ENCODE measurements around the gene RNF4. TPM values are rescaled to one million over a fixed set of nuclear protein-coding genes. Genes with fewer than 3 reads are reported as not detected.

Gene RNF4
- polyA plus RNA-seq, 6 donors from 2014 or later = 48.9 to 87.9 (median 64.8) TPM

DNA sequence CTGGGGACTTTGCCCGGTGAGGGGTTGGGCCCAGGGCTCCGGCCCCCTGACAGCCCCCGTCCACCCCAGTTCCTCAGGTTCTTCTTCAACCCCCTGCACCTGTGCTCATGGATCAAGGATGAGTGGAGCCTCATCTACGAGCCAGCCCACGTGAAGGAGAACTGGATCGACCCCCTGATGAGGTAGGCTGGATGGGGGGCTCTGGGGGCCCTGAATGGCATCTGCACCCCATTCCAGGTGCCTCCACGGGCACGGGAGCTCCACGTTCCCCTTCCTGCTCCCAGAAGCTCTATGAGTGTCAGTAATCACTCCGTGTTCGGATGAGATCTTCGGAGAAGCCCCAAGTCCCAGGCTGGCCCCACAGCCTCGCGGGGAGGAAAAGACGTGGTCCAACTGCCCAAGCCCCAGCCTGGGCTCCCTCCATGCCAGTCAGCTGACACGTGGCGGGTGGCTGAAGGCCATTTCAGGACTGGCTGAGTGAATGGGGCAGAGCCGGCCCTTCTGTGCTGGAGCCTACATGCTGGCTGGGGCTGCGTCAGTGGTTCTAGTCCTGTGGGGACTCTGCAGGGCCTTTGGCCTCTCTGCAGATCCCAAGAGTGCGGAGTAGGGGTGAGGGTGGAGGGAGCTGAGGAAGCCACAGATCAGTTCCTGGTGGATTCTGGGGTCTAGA lies 25.7 kb upstream of the RNF4 start:
- Mint-ChIP-seq H3K27me3 (no peaks in the 10 kb centered on the region), H3K36me3 (no peaks in the 10 kb centered on the region), H3K9me3 (no peaks in the 10 kb centered on the region), H3K27ac (no peak overlapping the region), H3K4me3 (no peak overlapping the region), H3K4me1 (peaks cover 2 to 8% (median 4%) of the 10 kb centered on the region in 3 donors)
- ATAC-seq (ENCODE audit: low read depth in 2 of 2) = no peak
- no peak for DNase-seq

- Mint-ChIP-seq H3K9me3 (no peaks in the 10 kb centered on the region), H3K27me3 (no peaks in the 10 kb centered on the region), H3K4me1 (peaks cover 2 to 8% (median 4%) of the 10 kb centered on the region in 3 donors), H3K36me3 (no peaks in the 10 kb centered on the region), H3K4me3 (no peak overlapping the region), H3K27ac (peak overlapping the region in 1 of 6 donors; percentile 27)
- no peak for DNase-seq
- no peak for ATAC-seq (ENCODE audit: low read depth in 2 of 2)
Observed at GRCh38 chr4:2443956-2444740, 24.8 kb upstream of the RNF4 start.

DNA sequence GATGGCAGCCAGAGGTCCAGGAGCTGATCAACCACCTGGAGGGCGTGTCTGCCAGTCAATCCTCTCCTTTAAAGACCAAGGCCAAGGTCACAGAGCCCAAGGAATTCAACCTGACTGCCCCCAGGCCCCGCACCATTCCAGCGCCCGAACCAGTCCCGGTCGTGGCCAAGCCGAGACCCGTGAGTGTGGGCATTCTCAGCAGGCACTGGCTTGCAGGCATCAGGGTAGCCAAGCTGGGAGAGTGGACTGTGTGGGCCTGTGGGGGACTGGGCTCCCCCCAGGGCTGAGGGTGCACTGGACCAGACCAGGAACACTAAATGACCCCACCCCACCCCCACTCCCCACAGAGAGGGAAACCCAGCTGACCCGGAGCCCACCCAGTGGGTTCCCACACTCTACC lies 23.8 kb upstream of the RNF4 start:
- Mint-ChIP-seq H3K27ac (no peak overlapping the region), H3K4me3 (no peak overlapping the region), H3K27me3 (no peaks in the 10 kb centered on the region), H3K4me1 (peaks cover 2 to 8% (median 4%) of the 10 kb centered on the region in 3 donors), H3K9me3 (no peaks in the 10 kb centered on the region), H3K36me3 (no peaks in the 10 kb centered on the region)
- DNase-seq (no peak), ATAC-seq (ENCODE audit: low read depth in 2 of 2) (no peak)

- Mint-ChIP-seq H3K9me3 (no peaks in the 10 kb centered on the region), H3K4me3 (no peak overlapping the region), H3K36me3 (no peaks in the 10 kb centered on the region), H3K27me3 (no peaks in the 10 kb centered on the region), H3K27ac (no peak overlapping the region), H3K4me1 (peaks cover 2 to 8% (median 4%) of the 10 kb centered on the region in 3 donors)
- DNase-seq (no peak), ATAC-seq (ENCODE audit: low read depth in 2 of 2) (no peak)
Observed at GRCh38 chr4:2445571-2445970, 23.3 kb upstream of the RNF4 start.

- H3K4me1 Mint-ChIP-seq = peaks cover 0 to 2% (median 0%) of the 10 kb centered on the region in 3 donors
- DNase-seq (no peak), ATAC-seq (ENCODE audit: low read depth in 2 of 2) (no peak)
- no peaks in the 10 kb centered on the region for H3K9me3 Mint-ChIP-seq
- H3K27ac Mint-ChIP-seq = no peak overlapping the region
- no peaks in the 10 kb centered on the region for H3K36me3 Mint-ChIP-seq
- no peak overlapping the region for H3K4me3 Mint-ChIP-seq
- no peaks in the 10 kb centered on the region for H3K27me3 Mint-ChIP-seq
Observed at GRCh38 chr4:2446656-2447564, 22.0 kb upstream of the RNF4 start.

DNA sequence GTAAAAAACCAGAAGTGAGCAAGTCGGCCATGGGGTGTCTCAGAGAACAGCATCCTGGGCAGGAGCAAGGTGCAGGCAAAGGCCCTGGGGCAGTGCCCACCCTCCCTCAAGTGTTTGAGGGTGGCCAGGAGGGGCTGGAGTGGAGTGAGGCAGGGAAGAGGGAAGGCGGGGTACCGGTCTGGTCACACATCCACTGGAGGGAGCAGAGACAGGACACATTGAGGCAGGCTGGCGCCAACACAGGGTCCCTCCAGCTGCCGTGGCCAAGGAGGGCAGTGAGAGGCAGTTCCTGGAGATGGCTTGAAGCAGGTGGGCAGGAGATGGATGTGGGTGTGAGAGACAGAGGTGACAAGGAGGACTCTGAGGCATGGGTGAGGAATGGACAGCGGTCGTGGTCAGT lies 20.3 kb upstream of the RNF4 start:
- DNase-seq (no peak), ATAC-seq (ENCODE audit: low read depth in 2 of 2) (no peak)
- H3K9me3 Mint-ChIP-seq = no peaks in the 10 kb centered on the region
- no peak overlapping the region for H3K4me3 Mint-ChIP-seq
- H3K4me1 Mint-ChIP-seq = peaks cover 0 to 3% (median 0%) of the 10 kb centered on the region in 3 donors
- no peak overlapping the region for H3K27ac Mint-ChIP-seq
- no peaks in the 10 kb centered on the region for H3K36me3 Mint-ChIP-seq
- H3K27me3 Mint-ChIP-seq = no peaks in the 10 kb centered on the region

DNA sequence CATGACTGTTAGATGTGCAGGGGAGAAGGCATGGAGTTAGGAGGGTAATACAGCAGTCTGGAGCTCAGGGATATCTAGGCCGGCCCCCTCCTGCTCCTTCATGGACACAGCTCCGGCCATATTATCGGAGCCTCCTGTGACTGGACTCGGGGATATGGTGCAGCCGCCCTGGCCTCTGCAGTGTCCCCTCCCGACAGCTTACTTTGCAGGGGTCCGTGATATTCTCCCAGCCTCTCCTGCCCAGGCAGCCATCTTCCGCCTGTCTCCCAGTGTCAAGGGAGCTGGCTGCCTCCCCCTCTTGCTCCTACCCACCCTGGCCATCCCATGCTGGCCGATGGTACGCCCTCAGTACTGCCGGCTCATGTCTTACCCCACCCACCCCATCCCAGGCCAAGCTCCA lies 19.9 kb upstream of the RNF4 start:
- no peak for DNase-seq
- no peak overlapping the region for H3K27ac Mint-ChIP-seq
- no peaks in the 10 kb centered on the region for H3K36me3 Mint-ChIP-seq
- H3K4me3 Mint-ChIP-seq = no peak overlapping the region
- ATAC-seq (ENCODE audit: low read depth in 2 of 2) = no peak
- no peaks in the 10 kb centered on the region for H3K9me3 Mint-ChIP-seq
- H3K4me1 Mint-ChIP-seq = peaks cover 0 to 3% (median 0%) of the 10 kb centered on the region in 3 donors
- H3K27me3 Mint-ChIP-seq = no peaks in the 10 kb centered on the region

- ATAC-seq (ENCODE audit: low read depth in 2 of 2) = no peak
- Mint-ChIP-seq H3K27ac (no peak overlapping the region), H3K4me3 (peak overlapping the region in 1 of 8 donors; percentile 3), H3K36me3 (no peaks in the 10 kb centered on the region), H3K27me3 (no peaks in the 10 kb centered on the region), H3K9me3 (no peaks in the 10 kb centered on the region), H3K4me1 (peaks cover 0 to 3% (median 0%) of the 10 kb centered on the region in 3 donors)
- no peak for DNase-seq
Observed at GRCh38 chr4:2449511-2450392, 19.2 kb upstream of the RNF4 start.

DNA sequence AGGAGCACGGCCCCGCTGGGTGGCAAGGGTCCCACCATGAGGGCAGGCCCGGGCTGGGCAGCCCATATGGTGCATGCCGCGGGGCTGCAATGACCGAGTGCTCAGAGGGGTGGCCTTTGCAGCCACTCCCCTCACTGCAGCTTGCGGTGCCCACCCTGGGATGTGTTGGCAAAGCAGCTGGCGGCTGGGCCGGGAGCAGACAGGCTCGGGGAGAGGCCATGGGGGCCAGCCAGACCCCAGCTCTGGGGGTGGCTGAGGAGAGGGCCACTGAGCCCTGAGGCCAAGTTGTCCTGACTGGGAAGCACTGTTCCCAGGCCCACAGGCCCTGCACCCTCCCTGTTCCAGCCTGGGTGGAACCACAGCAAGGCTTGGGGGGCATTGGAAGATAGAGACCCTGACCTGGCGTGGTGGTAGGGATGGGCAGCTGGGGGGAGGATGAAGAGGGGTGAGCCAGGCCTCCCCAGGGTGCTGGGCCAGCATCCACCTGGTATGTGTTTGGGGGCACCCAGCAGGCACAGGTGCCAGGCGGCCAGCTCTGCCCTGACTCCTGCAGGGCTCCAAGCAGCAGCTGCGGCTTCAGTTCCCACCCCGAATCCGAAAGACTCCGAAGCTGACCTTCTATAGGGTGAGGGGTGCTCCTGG lies 18.4 kb upstream of the RNF4 start:
- Mint-ChIP-seq H3K9me3 (no peaks in the 10 kb centered on the region), H3K27me3 (no peaks in the 10 kb centered on the region), H3K4me1 (peaks cover 0 to 3% (median 0%) of the 10 kb centered on the region in 3 donors), H3K36me3 (no peaks in the 10 kb centered on the region), H3K27ac (no peak overlapping the region), H3K4me3 (no peak overlapping the region)
- ATAC-seq (ENCODE audit: low read depth in 2 of 2) (no peak), DNase-seq (no peak)

DNA sequence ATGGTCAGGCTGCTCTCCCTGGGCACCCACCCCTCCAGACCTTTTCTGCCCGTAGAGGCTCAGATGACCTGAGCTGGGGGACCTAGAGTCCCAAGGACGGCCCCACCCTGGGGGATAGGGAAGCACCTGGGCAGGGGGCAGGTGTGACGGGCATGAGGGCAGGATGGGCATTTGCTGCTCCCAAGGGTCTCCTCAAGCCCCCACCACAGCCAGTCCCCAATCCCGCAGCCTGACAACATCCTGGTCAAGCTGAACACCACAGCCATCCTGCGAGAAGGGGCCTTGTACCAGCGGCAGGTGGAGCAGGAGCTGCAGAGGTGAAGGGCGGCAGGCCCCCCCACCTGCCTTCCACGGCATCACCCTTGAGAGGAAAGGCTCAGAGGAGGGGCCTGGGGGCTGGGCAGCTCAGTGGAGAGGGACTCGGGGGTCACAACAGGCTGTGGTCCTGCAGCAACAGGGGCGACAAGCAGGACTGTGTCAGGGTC lies 17.8 kb upstream of the RNF4 start:
- no peaks in the 10 kb centered on the region for H3K36me3 Mint-ChIP-seq
- no peak overlapping the region for H3K27ac Mint-ChIP-seq
- H3K9me3 Mint-ChIP-seq = no peaks in the 10 kb centered on the region

DNA sequence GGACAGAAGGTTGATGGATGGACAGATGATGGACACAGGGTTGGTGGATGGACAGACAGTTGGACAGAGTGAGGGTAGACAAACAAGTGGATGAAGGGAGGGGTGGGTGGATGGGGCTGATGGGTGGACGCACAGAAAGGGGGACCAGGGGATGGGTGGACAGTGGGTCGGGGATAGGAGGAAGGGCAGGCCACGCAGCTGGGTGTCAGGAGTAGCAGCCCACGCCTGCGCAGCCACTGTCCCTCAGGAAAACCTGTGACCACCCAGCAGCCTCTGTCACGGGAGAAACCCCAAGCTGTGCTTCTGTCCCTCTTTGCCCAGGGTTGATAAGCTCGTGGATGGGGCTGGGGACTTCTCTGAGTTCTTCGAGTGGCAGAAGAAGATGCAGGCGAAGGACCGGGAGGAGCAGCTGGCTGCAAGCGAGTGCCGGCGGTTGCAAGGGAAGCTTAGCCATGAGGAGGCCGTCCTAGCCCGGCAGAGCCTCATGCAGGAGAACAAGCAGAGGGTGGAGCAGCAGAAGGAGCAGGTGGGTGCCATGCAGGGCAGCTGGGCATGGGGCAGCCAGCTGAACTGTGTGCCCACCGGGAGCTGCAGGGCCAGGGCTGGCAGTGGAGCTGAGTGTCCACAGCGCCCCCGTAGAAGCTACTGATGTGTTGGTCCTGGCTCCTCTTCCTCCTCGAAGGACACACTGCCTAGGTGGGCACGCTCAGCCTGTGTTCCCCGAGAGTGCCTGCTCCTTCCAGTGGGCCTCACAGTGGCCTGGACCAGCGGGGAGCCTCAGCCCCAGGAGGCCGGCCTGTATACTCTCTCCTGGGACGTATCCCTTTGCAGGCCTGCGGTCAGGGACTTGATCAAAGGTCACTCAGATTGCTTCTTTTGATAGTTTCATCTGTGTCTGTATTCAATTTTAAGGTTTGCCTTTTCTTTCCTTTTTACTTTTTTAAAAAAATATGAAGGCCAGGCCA lies 16.8 kb upstream of the RNF4 start:
- Mint-ChIP-seq H3K27me3 (no peaks in the 10 kb centered on the region), H3K27ac (peak overlapping the region in 1 of 6 donors; percentile 86), H3K36me3 (no peaks in the 10 kb centered on the region), H3K4me3 (no peak overlapping the region), H3K4me1 (peaks cover 0 to 3% (median 0%) of the 10 kb centered on the region in 3 donors), H3K9me3 (no peaks in the 10 kb centered on the region)
- ATAC-seq (ENCODE audit: low read depth in 2 of 2) (no peak), DNase-seq (no peak)

More for the DNA sequence above, 17.8 kb upstream of the RNF4 start:
- ATAC-seq (ENCODE audit: low read depth in 2 of 2) (no peak), DNase-seq (no peak)
- Mint-ChIP-seq H3K4me1 (peaks cover 0 to 3% (median 0%) of the 10 kb centered on the region in 3 donors), H3K27me3 (no peaks in the 10 kb centered on the region), H3K4me3 (no peak overlapping the region)

Data from naive B cell (primary cell).